Esophagus squamous epithelium (tissue), 4 donors: ENCODE measurements around the gene SELENOP.

Experiments
- POLR2A ChIP-seq, 4 donors: fragments of 450-650 bp; IDR thresholded peaks; one replicate each; pipeline ENCODE4 v1.6.1; 2017; ENCODE audit warnings: antibody characterized with exemption in 4 of 4, mild to moderate bottlenecking in 4 of 4, moderate library complexity in 3 of 4
- TF ChIP-seq, protein P1 (sequence below), 6 experiments: fragments of 450-650 bp in 4 of 6; fragments of 200-600 bp in 2 of 6; sonication (generic) in 2 of 6; IDR thresholded peaks; one replicate each; pipeline ENCODE4 v1.5.1; 2016 to 2019; ENCODE audit warnings: antibody characterized with exemption in 6 of 6, mild to moderate bottlenecking in 4 of 6, moderate library complexity in 4 of 6

- TF ChIP-seq, protein P1, sequence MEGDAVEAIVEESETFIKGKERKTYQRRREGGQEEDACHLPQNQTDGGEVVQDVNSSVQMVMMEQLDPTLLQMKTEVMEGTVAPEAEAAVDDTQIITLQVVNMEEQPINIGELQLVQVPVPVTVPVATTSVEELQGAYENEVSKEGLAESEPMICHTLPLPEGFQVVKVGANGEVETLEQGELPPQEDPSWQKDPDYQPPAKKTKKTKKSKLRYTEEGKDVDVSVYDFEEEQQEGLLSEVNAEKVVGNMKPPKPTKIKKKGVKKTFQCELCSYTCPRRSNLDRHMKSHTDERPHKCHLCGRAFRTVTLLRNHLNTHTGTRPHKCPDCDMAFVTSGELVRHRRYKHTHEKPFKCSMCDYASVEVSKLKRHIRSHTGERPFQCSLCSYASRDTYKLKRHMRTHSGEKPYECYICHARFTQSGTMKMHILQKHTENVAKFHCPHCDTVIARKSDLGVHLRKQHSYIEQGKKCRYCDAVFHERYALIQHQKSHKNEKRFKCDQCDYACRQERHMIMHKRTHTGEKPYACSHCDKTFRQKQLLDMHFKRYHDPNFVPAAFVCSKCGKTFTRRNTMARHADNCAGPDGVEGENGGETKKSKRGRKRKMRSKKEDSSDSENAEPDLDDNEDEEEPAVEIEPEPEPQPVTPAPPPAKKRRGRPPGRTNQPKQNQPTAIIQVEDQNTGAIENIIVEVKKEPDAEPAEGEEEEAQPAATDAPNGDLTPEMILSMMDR (IDR thresholded peaks at IDR 0.05), result no peak
- TF ChIP-seq POLR2A (IDR thresholded peaks at IDR 0.05), result no peak
These were observed 32.6 kb downstream of the SELENOP start for GRCh38 chr5:42779083-42779482.
